Measurements from ENCODE around the gene C16orf87. TPM values are rescaled to one million over a fixed set of nuclear protein-coding genes. Genes with fewer than 3 reads are reported as not detected.

Gene C16orf87
- total RNA-seq, 1 experiment from 2014 or later: 10.2 TPM

DNA sequence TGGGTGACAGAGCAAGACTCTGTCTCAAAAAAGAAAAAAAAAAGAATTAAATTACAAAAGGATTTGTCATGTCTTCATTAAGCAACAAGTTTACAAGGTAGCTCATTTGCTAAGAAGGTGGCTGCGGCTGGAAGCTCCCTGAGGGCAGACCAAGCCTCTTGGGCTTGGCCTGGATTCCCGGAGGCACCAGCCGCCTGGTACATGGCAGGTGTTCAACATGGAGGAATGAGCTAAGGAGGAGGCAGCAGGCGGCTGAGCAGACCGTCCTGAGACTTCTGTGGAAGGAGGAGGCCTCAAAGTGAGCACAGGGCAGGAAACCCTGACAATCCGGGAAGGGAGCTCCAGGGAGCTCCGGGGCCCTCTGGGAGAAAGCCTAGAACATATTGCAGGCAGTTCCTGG is 79.6 kb downstream of the C16orf87 start:
- intact Hi-C loops (cut with micrococcal nuclease): no loop called here
- Histone ChIP-seq H3K27ac (ENCODE audit: low read depth, low read length) (no peak overlapping the region), H2AFZ (ENCODE audit: low read depth, low read length, poor library complexity, severe bottlenecking) (no peak overlapping the region), H3K36me3 (ENCODE audit: control insufficient read depth in 1 of 2, insufficient read depth in 2 of 2, low read length in 2 of 2) (no peaks in the 10 kb centered on the region), H3K4me2 (ENCODE audit: low read length) (no peak overlapping the region), H3K79me2 (ENCODE audit: insufficient read depth, low read length) (no peaks in the 10 kb centered on the region), H3K4me3 (replicated peaks in 1 of 2; ENCODE audit: low read depth in 1 of 2, low read length in 2 of 2) (no peak overlapping the region), H4K20me1 (ENCODE audit: insufficient read depth) (no peaks in the 10 kb centered on the region), H3K9ac (ENCODE audit: low read length) (no peak overlapping the region), H3K27me3 (ENCODE audit: insufficient read depth, low read length) (no peaks in the 10 kb centered on the region), H3K9me2 (ENCODE audit: insufficient read depth) (no peaks in the 10 kb centered on the region), H3K9me3 (ENCODE audit: control insufficient read depth in 1 of 2, insufficient read depth in 1 of 2, low read depth in 1 of 2, low read length in 2 of 2) (no peaks in the 10 kb centered on the region), H3K4me1 (ENCODE audit: control insufficient read depth in 1 of 2, insufficient read depth in 2 of 2, low read length in 2 of 2) (no peaks in the 10 kb centered on the region)
- RAD21 ChIA-PET (ENCODE audit: low non-redundant PET in 1 of 2, low total read pairs in 2 of 2, uncharacterized antibody in 2 of 2, unreplicated experiment in 2 of 2): no interaction called here
- DNase-seq (ENCODE audit: low read depth, low spot score) (no peak), ATAC-seq (no peak)
- POLR2A ChIA-PET: no interaction called here
- CTCF ChIA-PET: no interaction called here
- TF ChIP-seq ELF1 (IDR thresholded peaks at IDR 0.05; ENCODE audit: borderline replicate concordance, low read depth): no peak
- TF ChIP-seq, protein P1, sequence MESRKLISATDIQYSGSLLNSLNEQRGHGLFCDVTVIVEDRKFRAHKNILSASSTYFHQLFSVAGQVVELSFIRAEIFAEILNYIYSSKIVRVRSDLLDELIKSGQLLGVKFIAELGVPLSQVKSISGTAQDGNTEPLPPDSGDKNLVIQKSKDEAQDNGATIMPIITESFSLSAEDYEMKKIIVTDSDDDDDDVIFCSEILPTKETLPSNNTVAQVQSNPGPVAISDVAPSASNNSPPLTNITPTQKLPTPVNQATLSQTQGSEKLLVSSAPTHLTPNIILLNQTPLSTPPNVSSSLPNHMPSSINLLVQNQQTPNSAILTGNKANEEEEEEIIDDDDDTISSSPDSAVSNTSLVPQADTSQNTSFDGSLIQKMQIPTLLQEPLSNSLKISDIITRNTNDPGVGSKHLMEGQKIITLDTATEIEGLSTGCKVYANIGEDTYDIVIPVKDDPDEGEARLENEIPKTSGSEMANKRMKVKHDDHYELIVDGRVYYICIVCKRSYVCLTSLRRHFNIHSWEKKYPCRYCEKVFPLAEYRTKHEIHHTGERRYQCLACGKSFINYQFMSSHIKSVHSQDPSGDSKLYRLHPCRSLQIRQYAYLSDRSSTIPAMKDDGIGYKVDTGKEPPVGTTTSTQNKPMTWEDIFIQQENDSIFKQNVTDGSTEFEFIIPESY (IDR thresholded peaks at IDR 0.05; ENCODE audit: extremely low read depth, insufficient replicate concordance, low read length): no peak
- no peak for TF ChIP-seq SRF (IDR thresholded peaks at IDR 0.05; ENCODE audit: low read depth)
- TF ChIP-seq POLR2AphosphoS5 (IDR thresholded peaks at IDR 0.05; ENCODE audit: low read depth, low read length): no peak
- TF ChIP-seq EZH2phosphoT487 (IDR thresholded peaks at IDR 0.05; ENCODE audit: borderline replicate concordance): no peak
- no peak for TF ChIP-seq SIN3A (IDR thresholded peaks at IDR 0.05; ENCODE audit: low read depth)
- no peak for TF ChIP-seq FOSL1 (IDR thresholded peaks at IDR 0.05; ENCODE audit: low read depth)
- no peak for TF ChIP-seq TCF7L2 (IDR thresholded peaks at IDR 0.05; ENCODE audit: borderline replicate concordance, extremely low read depth, insufficient read depth, insufficient read length)
- TF ChIP-seq, protein P2, sequence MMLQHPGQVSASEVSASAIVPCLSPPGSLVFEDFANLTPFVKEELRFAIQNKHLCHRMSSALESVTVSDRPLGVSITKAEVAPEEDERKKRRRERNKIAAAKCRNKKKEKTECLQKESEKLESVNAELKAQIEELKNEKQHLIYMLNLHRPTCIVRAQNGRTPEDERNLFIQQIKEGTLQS (IDR thresholded peaks at IDR 0.05): no peak
- no peak for TF ChIP-seq EGR1 (IDR thresholded peaks at IDR 0.05; ENCODE audit: low read depth)
- TF ChIP-seq, protein P3, sequence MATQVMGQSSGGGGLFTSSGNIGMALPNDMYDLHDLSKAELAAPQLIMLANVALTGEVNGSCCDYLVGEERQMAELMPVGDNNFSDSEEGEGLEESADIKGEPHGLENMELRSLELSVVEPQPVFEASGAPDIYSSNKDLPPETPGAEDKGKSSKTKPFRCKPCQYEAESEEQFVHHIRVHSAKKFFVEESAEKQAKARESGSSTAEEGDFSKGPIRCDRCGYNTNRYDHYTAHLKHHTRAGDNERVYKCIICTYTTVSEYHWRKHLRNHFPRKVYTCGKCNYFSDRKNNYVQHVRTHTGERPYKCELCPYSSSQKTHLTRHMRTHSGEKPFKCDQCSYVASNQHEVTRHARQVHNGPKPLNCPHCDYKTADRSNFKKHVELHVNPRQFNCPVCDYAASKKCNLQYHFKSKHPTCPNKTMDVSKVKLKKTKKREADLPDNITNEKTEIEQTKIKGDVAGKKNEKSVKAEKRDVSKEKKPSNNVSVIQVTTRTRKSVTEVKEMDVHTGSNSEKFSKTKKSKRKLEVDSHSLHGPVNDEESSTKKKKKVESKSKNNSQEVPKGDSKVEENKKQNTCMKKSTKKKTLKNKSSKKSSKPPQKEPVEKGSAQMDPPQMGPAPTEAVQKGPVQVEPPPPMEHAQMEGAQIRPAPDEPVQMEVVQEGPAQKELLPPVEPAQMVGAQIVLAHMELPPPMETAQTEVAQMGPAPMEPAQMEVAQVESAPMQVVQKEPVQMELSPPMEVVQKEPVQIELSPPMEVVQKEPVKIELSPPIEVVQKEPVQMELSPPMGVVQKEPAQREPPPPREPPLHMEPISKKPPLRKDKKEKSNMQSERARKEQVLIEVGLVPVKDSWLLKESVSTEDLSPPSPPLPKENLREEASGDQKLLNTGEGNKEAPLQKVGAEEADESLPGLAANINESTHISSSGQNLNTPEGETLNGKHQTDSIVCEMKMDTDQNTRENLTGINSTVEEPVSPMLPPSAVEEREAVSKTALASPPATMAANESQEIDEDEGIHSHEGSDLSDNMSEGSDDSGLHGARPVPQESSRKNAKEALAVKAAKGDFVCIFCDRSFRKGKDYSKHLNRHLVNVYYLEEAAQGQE (IDR thresholded peaks at IDR 0.05; ENCODE audit: low read depth): no peak
- TF ChIP-seq ZFX (IDR thresholded peaks at IDR 0.05): no peak
- TF ChIP-seq RAD21 (IDR thresholded peaks at IDR 0.05; ENCODE audit: low read depth): no peak
- TF ChIP-seq CEBPB (IDR thresholded peaks at IDR 0.05; ENCODE audit: low read depth): no peak
- TF ChIP-seq EZH2 (IDR thresholded peaks at IDR 0.05): no peak
- no peak for TF ChIP-seq CBX3 (IDR thresholded peaks at IDR 0.05; ENCODE audit: low read depth)
- no peak for TF ChIP-seq POLR2A (IDR thresholded peaks at IDR 0.05; ENCODE audit: borderline replicate concordance, extremely low read depth, insufficient read depth, insufficient read length)
- TF ChIP-seq, protein P4, sequence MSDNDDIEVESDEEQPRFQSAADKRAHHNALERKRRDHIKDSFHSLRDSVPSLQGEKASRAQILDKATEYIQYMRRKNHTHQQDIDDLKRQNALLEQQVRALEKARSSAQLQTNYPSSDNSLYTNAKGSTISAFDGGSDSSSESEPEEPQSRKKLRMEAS (IDR thresholded peaks at IDR 0.05): no peak
- TF ChIP-seq SP1 (IDR thresholded peaks at IDR 0.05; ENCODE audit: low read depth): no peak
- no peak for TF ChIP-seq YY1 (IDR thresholded peaks at IDR 0.05; ENCODE audit: extremely low read depth, insufficient replicate concordance, low read depth, low read length)
- BruUV-seq (replicated peaks): no TSS peak

Measured in HCT116 (cell line).